Upper lobe of left lung (tissue), 6 donors: ENCODE data around the gene DHX32. TPM values are rescaled to one million over a fixed set of nuclear protein-coding genes. Genes with fewer than 3 reads are reported as not detected.

Experiments
- ATAC-seq, 2 donors: fragments of 200-7000 bp; cut with Tn5 transposase; one replicate each; pipeline ENCODE4 v1.9.1; 2022; ENCODE audit warnings: mild to moderate bottlenecking in 2 of 2, moderate library complexity in 2 of 2; ENCODE audit not compliant: low FRiP score in 2 of 2
- DNase-seq, 2 donors: peaks; one replicate each; pipeline ENCODE4 v3.0.0-alpha.2; 2019 to 2020
- H3K27ac ChIP-seq, 4 donors: fragments of 200-600 bp; sonication (generic); one replicate each; pipeline ENCODE4 v1.5.1; 2016 to 2019
- H3K27me3 ChIP-seq, 4 donors: fragments of 200-600 bp; sonication (generic); one replicate each; pipeline ENCODE4 v1.5.1; 2017 to 2019
- H3K36me3 ChIP-seq, 4 donors: fragments of 200-600 bp; sonication (generic); one replicate each; pipeline ENCODE4 v1.5.1; 2016 to 2019
- H3K4me1 ChIP-seq, 4 donors: fragments of 200-600 bp; sonication (generic); one replicate each; pipeline ENCODE4 v1.5.1; 2018 to 2019
- H3K4me3 ChIP-seq, 4 donors: fragments of 200-600 bp; sonication (generic); one replicate each; pipeline ENCODE4 v1.5.1; 2017 to 2019; ENCODE audit warnings: mild to moderate bottlenecking in 2 of 4, moderate library complexity in 1 of 4
- H3K9me3 ChIP-seq, 4 donors: fragments of 200-600 bp; sonication (generic); one replicate each; pipeline ENCODE4 v1.5.1; 2018 to 2019
- EP300 ChIP-seq, 4 donors: sonication (generic); formaldehyde crosslinking; IDR thresholded peaks; one replicate each; pipeline ENCODE4 v1.5.1; 2017; ENCODE audit warnings: antibody characterized with exemption in 4 of 4, control low read depth in 2 of 4
- POLR2A ChIP-seq, 4 donors: fragments of 450-650 bp; IDR thresholded peaks; one replicate each; pipeline ENCODE4 v1.5.1; 2016 to 2017; ENCODE audit warnings: antibody characterized with exemption in 4 of 4, mild to moderate bottlenecking in 2 of 4
- POLR2AphosphoS5 ChIP-seq, 2 donors: sonication (generic); formaldehyde crosslinking; IDR thresholded peaks; one replicate each; pipeline ENCODE4 v1.5.1; 2017; ENCODE audit warnings: antibody characterized with exemption in 2 of 2
- WGBS, 2 donors: methylation state at CpG; one replicate each; pipeline ENCODE4 v1.1.5; 2017 to 2018; 5-methylcytosine and 5-hydroxymethylcytosine counted together
- total RNA-seq, 6 donors: library from RNA; depleted of rRNA in 4 of 6; stranded (reverse); fragments of >200 nt in 4 of 6; gene quantifications; one replicate each; pipeline versions ENCODE4 v1.1.0 to v1.2.1, GENCODE V29; 2016 to 2021
- TF ChIP-seq, protein P1 (sequence below), 6 experiments: fragments of 450-650 bp in 4 of 6; fragments of 200-600 bp in 2 of 6; sonication (generic) in 2 of 6; IDR thresholded peaks; one replicate each; pipeline ENCODE4 v1.5.1; 2016 to 2019; ENCODE audit warnings: antibody characterized with exemption in 6 of 6
- donor health status: DM: no; HTN: no; CAD: no; lungs with moderate emphysema.
- donor health status: DM: no; HTN: yes; CAD: no; lungs with severe emphysema.

DHX32 gene
- total RNA-seq, 6 donors from 2014 or later = 9.4 to 37.2 (median 28.0) TPM

DNA sequence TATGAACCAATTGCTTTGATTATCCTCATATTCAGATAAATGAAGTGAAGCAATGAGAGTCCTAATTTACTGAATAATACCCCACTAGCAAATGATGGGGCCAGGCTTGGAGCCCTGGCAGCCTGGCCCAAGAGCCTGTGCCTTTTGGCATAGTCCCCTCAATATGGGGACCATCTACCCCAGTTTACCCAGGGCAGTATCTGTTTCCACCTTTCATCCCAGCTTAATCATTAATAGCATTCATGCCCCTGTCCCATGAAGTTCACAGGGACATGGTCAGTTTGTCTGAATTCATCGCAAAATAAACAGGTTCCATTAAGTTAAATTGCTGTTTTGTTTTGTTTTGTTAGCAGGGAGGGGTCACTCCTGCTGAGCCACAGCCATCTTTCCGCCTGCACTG is 32.2 kb downstream of the DHX32 start:
- H3K9me3 ChIP-seq = no peaks in the 10 kb centered on the region
- 91 to 95% methylated on average over 2 of the region's 2 CpGs for WGBS, 2 donors
- H3K36me3 ChIP-seq = peaks cover 3 to 77% (median 26%) of the 10 kb centered on the region in 4 donors
- ATAC-seq (no peak), DNase-seq (no peak)
- H3K4me1 ChIP-seq = no peaks in the 10 kb centered on the region
- TF ChIP-seq EP300 (IDR thresholded peaks at IDR 0.05) (no peak), POLR2A (IDR thresholded peaks at IDR 0.05) (no peak), POLR2AphosphoS5 (IDR thresholded peaks at IDR 0.05) (no peak)
- TF ChIP-seq, protein P1, sequence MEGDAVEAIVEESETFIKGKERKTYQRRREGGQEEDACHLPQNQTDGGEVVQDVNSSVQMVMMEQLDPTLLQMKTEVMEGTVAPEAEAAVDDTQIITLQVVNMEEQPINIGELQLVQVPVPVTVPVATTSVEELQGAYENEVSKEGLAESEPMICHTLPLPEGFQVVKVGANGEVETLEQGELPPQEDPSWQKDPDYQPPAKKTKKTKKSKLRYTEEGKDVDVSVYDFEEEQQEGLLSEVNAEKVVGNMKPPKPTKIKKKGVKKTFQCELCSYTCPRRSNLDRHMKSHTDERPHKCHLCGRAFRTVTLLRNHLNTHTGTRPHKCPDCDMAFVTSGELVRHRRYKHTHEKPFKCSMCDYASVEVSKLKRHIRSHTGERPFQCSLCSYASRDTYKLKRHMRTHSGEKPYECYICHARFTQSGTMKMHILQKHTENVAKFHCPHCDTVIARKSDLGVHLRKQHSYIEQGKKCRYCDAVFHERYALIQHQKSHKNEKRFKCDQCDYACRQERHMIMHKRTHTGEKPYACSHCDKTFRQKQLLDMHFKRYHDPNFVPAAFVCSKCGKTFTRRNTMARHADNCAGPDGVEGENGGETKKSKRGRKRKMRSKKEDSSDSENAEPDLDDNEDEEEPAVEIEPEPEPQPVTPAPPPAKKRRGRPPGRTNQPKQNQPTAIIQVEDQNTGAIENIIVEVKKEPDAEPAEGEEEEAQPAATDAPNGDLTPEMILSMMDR (IDR thresholded peaks at IDR 0.05) = no peak
- no peak overlapping the region for H3K4me3 ChIP-seq
- H3K27ac ChIP-seq = no peak overlapping the region
- no peaks in the 10 kb centered on the region for H3K27me3 ChIP-seq

DNA sequence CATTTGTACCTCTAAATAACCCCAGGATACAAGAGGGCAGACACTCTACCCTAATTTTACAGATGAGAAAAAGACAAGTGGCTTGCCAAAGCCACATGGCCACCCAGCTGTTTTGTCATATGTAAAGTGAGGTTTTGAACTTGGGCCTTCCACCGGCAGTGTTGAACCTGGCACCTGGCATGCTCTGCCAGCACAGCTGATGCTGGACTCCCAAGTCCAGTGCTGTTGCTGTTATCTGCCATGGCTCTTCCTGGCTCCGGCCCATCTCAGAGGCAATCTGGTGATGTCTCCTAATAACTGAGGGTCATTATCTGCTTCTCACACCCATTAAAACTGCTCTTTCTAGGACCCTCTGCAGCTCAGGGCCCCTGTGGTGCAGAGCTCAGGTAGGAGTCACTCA is 32.7 kb downstream of the DHX32 start:
- no peak for ATAC-seq
- no peak for DNase-seq
- no peak for TF ChIP-seq EP300 (IDR thresholded peaks at IDR 0.05)
- no peak for TF ChIP-seq POLR2AphosphoS5 (IDR thresholded peaks at IDR 0.05)
- TF ChIP-seq, protein P1 (IDR thresholded peaks at IDR 0.05) = no peak
- TF ChIP-seq POLR2A (IDR thresholded peaks at IDR 0.05) = no peak
- Histone ChIP-seq H3K9me3 (no peaks in the 10 kb centered on the region), H3K27ac (no peak overlapping the region), H3K27me3 (no peaks in the 10 kb centered on the region), H3K4me3 (no peak overlapping the region), H3K36me3 (peaks cover 3 to 76% (median 25%) of the 10 kb centered on the region in 4 donors), H3K4me1 (no peaks in the 10 kb centered on the region)
- WGBS, 2 donors = 83 to 94% methylated on average over 2 of the region's 2 CpGs

DNA sequence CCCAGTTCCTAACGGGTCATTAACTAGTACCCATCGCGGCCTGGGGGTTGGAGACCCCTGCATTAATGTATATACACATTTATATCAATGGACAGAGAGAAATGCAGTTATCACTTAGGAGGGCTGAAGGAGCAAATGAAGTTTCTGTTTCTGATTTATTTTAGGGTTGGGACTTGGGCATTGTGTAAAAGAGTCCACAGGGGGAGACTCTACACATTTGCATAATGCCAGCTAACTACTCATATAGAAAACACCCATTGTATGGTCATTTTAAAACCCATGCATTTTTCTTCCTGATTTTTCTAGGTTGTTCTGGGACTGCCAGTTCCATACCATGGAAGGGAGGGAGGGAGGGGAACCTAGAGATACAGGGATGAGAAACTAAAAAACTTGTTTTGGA is 34.2 kb downstream of the DHX32 start:
- H3K27ac ChIP-seq = no peak overlapping the region
- H3K36me3 ChIP-seq = peaks cover 0 to 73% (median 20%) of the 10 kb centered on the region in 4 donors

DNA sequence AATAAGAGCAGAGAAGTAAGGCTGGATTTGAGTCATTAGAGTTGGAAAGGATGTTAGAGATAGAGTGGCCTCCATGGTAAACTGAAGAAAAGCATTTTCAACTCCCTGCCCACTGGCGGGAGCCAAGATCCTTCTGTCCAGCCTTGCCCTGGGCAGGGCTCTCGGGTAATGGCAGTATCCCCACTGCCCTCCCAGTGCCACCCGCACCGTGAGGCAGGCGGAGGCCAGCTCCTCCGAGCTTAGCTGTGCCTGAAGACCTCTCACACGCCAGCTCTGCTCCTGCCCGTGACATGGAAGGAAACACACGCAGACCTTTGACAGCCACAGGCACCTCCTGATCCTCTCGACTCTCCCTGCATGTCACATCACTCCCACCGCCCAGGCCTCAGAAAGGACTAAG is 35.5 kb downstream of the DHX32 start:
- TF ChIP-seq EP300 (IDR thresholded peaks at IDR 0.05) (no peak), POLR2A (IDR thresholded peaks at IDR 0.05) (no peak), POLR2AphosphoS5 (IDR thresholded peaks at IDR 0.05) (no peak)
- TF ChIP-seq, protein P1 (IDR thresholded peaks at IDR 0.05) = no peak
- H3K27ac ChIP-seq = no peak overlapping the region
- no peak for ATAC-seq
- no peaks in the 10 kb centered on the region for H3K27me3 ChIP-seq
- no peaks in the 10 kb centered on the region for H3K4me1 ChIP-seq
- peaks cover 0 to 73% (median 21%) of the 10 kb centered on the region in 4 donors for H3K36me3 ChIP-seq
- DNase-seq = peak in 1 of 2 donors; percentile 46
- 94 to 96% methylated on average over 11 of the region's 11 CpGs for WGBS, 2 donors
- H3K9me3 ChIP-seq = no peaks in the 10 kb centered on the region
- no peak overlapping the region for H3K4me3 ChIP-seq

More for the DNA sequence above, 34.2 kb downstream of the DHX32 start:
- Histone ChIP-seq H3K9me3 (no peaks in the 10 kb centered on the region), H3K4me1 (no peaks in the 10 kb centered on the region), H3K27me3 (no peaks in the 10 kb centered on the region), H3K4me3 (no peak overlapping the region)
- 87 to 96% methylated on average over 3 of the region's 3 CpGs for WGBS, 2 donors
- no peak for DNase-seq
- TF ChIP-seq EP300 (IDR thresholded peaks at IDR 0.05) (no peak), POLR2A (IDR thresholded peaks at IDR 0.05) (no peak)
- ATAC-seq = no peak

DNA sequence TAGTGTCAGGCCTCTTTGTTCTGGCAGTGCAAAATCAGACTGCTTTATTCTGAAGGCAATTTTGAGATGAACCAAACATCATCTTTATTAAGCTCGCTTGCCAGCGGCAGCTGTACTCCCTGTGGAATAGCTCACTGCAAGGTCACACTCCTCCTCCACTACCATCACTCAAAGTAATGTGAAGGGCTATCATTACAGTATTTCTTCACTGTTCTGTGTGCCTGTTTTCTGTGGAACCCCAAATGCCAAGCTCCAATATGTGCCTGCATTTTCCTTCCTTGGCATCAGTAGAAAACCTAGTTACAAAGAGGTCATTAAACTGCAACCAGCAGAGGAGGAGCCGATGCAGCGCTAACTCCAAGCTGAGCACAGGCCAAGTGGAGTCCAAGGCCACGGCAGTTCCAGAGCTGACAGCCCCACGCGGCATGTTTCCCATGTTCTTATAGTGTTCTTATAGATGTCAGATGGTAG is 36.3 kb downstream of the DHX32 start:
- Histone ChIP-seq H3K27ac (no peak overlapping the region), H3K4me1 (no peaks in the 10 kb centered on the region), H3K9me3 (no peaks in the 10 kb centered on the region), H3K36me3 (peaks cover 0 to 73% (median 27%) of the 10 kb centered on the region in 4 donors), H3K4me3 (no peak overlapping the region), H3K27me3 (no peaks in the 10 kb centered on the region)
- ATAC-seq = no peak
- WGBS, 2 donors = 89 to 95% methylated on average over 4 to 7 of the region's 7 CpGs
- no peak for DNase-seq
- TF ChIP-seq, protein P1 (IDR thresholded peaks at IDR 0.05) = no peak
- TF ChIP-seq POLR2AphosphoS5 (IDR thresholded peaks at IDR 0.05) = no peak
- no peak for TF ChIP-seq EP300 (IDR thresholded peaks at IDR 0.05)
- no peak for TF ChIP-seq POLR2A (IDR thresholded peaks at IDR 0.05)
